HL-60/S4 (cell line): Measurements from ENCODE around the gene PODXL.

ENCODE experiments used
- in situ Hi-C: fragments of 300-500 bp; cut with MboI; formaldehyde crosslinking; loops from 2 replicates; pipeline ENCODE4 v1.14.3; 2022; ENCODE audit warnings: low sequenced_read_pairs

Gene PODXL

GRCh38 chr7:131556053-131556908 lies at the start of gene PODXL:
Gene PODXL, minus strand, starts transcription at chr7:131556628. Its CDS starts 269 bp downstream, at chr7:131556359.
- in situ Hi-C loops, result no loop called here

- in situ Hi-C loops, result no loop called here
These were observed 49.0 kb upstream of the PODXL start for GRCh38 chr7:131605280-131605878.

DNA sequence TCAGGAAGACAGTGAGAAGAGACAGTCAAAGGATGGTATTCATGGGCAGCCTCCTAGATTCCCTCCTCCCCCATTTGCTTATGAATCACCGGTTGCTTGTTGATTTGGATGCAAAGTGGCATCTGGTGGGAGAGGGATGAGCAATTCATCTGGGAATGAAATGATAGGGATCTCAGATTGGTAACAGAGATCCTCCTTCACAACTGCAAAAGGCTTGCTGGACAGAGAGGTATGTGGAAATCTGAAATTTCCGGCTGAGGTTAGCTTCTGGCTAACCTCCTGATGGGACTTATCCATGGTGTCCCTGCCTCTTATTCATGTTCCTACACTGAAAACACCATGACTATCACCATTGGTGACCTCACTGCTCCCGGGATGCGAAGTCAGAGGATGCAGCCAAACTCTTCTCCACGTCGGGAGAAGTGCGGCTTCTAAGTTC lies 48.4 kb upstream of the PODXL start:
- in situ Hi-C loops, result no loop called here

DNA sequence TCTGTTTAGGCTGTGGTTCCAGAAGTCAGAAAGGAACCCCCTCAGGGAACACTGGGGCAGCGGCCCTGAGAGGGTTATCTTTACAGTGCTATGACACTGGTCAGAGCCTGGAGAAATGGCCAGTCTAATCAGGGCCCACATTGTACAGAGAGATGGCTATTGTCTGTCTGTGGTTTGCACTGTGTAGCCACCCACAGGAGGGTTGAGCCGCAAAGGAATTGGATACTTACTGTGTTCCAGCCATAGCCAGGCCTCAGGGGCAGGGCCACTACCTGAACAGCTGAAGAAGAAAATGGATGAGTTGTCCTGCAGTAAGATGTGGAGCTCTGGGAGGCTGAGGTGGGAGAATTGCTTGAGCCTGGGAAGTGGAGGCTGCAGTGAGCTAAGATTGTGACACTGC lies 47.5 kb upstream of the PODXL start:
- in situ Hi-C loops, result no loop called here

DNA sequence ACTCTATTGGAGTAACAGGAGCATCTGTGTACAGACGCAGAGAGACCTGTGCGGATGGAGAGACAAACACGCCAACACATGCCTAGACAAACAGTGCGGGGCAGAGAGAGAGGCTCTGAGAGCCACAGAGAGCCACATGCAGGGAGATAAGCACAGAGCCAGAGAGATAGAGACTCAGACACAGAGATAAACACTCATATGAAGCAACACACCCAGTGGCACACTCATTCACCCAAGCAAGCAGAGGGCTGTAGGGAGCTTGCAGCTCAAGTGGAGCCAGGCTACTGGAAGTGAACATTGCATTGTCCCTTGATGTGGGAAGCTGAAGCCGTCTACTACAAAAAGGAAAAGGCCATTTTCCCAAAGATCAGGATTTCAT lies 46.6 kb upstream of the PODXL start:
- in situ Hi-C loops, result no loop called here

DNA sequence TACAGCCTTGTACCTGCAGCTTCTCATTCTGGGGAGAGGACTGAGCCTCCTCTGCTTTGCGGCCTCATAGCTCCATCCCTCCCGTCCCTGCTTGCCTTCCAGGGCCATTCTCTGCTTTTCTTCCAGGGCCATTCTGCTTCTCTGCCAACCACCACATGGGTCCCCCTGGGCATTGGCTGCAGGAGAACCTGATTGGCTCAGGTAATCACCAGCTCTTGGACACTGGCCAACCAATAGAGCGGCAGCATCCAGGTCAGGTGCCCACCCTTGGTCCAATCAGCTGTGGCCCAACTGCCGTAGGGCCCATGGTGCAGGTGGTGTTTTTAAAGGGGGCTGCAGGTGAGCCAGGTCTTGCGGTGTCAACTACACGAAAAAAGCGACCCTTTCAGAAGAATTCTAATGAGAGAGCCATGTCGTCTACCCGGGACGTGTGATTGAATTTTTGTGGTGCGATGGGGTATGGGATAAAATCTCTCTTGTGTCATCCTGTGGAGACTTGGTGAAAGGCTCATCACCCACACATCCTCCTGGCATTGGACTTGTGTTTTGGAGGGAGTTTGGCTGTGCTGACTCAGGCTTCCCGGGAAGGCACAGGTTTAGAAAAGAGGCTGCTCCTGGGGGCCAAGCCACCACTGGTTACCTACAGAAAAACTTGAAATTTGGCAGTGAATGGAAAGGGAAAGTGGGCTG lies 46.0 kb upstream of the PODXL start:
- in situ Hi-C loops, result no loop called here

- in situ Hi-C loops, result no loop called here
These were observed 43.9 kb upstream of the PODXL start for GRCh38 chr7:131600085-131600881.

- in situ Hi-C loops, result no loop called here
These were observed 40.4 kb upstream of the PODXL start for GRCh38 chr7:131596785-131597184.

GRCh38 chr7:131595699-131596098 lies 39.3 kb upstream of the PODXL start:
- in situ Hi-C loops, result no loop called here

GRCh38 chr7:131591687-131592319 lies 35.4 kb upstream of the PODXL start:
- in situ Hi-C loops, result no loop called here

GRCh38 chr7:131587315-131587923 lies 31.0 kb upstream of the PODXL start:
- in situ Hi-C loops, result no loop called here

DNA sequence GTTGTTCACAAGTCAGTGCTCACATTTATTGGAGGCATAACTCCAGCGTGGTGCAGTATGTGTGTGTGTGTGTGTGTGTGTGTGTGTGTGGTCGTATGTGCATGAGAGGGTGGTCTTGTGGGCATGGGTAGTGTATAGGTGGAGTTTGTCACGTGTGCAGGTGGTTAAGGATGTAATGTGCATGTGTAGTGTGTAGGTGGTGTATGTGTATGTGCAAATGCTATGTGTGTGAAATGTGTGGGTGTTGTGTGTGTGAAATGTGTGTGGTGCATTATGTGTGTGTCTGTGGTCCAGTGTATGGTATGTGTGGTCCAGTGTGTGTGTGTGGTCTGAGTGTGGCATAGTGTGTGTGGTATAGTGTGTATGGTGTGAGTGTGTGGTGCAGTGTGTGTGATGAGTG lies 30.3 kb upstream of the PODXL start:
- in situ Hi-C loops, result no loop called here

- in situ Hi-C loops, result no loop called here
These were observed 29.8 kb upstream of the PODXL start for GRCh38 chr7:131586259-131586658.

- in situ Hi-C loops, result no loop called here
These were observed 27.0 kb upstream of the PODXL start for GRCh38 chr7:131583430-131583829.

DNA sequence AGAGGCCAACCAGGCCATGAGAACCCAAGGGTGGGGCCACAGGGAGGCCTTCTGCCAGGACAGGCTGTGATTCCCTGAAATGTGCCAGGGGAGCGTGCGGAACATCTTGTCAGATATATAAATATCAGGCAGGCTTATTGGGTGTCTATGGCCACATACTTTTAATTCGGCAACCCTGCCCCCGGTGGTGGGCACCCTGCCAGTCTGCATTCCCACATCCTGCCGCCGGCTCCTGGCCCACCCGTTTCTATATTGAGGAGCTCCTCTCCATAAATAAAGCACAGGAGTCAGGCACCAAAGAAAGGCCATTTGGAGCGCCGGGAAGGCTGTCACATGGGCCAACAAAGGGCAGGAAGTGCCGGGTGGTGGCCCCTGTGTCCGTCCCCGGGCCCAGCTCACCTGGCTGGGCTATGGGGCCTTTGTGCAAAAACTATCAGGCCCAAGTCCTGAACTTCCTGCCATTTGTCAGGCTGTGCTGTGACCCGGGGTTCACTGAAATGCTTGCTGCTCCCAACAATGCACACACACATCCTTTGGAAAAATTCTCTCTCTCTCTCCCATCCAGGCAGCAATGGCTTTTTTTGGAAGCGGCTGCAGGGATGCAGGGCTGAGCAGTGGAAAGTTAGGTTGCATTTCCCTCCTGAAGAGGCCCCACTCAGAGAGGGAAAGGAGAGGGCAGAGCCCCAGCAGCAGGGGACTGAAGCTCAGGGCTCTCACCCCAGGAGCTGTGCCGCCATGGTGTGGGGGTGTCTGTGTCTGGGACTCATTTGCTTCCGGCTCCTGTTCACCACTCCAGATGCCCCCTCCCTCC lies 25.0 kb upstream of the PODXL start:
- in situ Hi-C loops, result no loop called here

GRCh38 chr7:131578602-131579001 lies 22.2 kb upstream of the PODXL start:
- in situ Hi-C loops, result no loop called here

GRCh38 chr7:131574741-131575140 lies 18.3 kb upstream of the PODXL start:
- in situ Hi-C loops, result no loop called here

GRCh38 chr7:131570401-131570800 lies 14.0 kb upstream of the PODXL start:
- in situ Hi-C loops, result no loop called here

DNA sequence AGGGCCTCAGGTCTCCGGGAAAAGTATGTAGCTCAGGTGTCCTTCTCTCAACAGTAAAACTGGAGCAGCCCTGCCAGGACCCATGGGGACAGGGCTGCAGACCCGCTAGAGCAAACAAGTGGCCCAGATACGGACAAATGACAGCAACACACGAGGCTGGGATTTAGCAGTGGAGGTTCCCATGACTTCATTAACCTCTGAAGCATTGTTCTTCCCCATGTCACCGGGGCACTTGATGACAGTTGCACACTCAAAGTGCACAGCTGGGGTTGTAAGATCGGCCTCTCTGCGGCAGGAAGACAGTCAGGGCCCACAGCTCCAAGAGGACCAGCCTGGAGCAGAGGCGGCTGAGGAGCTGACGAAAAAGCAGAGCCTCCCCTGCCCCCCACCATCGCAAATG lies 12.5 kb upstream of the PODXL start:
- in situ Hi-C loops, result no loop called here
